ENCODE results near the gene FGF3.

Gene FGF3

DNA sequence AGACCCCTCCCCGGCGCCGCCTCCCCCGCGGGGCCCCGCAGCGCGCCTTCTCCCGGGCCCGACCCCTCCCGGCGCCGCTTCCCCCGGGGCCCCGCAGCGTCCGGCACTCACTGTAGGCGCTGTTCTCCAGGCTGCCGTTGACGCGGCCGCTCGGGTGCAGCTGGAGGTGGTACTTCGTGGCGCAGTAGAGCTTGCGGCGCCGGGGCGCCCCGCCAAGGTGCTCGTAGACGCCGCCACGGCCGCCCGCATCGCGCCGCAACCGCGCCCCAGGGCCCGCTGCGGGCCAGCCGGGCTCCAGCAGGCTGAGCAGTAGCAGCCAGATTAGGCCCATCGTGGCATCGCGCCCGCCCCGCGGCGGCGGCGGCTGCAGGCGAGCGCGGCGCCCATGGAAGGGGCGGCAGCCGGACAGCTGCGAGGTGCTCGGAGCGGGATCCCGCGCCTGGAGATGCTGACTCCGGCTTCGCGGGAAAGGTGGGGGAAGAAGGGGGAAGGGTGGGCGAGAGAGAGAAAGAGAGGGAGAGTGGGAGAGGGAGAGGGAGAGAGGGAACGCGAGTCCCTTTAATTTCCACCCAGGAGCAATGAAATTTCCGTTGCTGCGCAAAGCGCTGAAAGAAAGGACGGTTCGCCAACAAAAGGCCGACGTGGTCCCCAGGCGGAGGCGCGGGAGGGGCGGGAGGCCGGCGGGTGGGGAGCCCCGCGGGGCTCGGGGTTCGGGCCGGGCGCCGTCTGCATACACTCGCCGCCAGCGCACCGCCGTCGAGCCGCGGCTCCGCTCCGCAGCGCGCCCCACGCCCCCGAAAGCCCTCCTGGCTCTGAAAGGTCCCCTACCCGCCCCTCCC, at the start of gene FGF3:
Gene FGF3 (minus strand): TSS at position 814 of the 839 bp plus-strand sequence. CDS start 483 bp downstream, at position 331.
- DNase-seq (ENCODE audit: low read depth) = no peak
- H3K4me3 ChIP-seq (ENCODE audit: low read depth, low read length) = no peak within 1 kb of the TSS
- TF ChIP-seq, protein P1, sequence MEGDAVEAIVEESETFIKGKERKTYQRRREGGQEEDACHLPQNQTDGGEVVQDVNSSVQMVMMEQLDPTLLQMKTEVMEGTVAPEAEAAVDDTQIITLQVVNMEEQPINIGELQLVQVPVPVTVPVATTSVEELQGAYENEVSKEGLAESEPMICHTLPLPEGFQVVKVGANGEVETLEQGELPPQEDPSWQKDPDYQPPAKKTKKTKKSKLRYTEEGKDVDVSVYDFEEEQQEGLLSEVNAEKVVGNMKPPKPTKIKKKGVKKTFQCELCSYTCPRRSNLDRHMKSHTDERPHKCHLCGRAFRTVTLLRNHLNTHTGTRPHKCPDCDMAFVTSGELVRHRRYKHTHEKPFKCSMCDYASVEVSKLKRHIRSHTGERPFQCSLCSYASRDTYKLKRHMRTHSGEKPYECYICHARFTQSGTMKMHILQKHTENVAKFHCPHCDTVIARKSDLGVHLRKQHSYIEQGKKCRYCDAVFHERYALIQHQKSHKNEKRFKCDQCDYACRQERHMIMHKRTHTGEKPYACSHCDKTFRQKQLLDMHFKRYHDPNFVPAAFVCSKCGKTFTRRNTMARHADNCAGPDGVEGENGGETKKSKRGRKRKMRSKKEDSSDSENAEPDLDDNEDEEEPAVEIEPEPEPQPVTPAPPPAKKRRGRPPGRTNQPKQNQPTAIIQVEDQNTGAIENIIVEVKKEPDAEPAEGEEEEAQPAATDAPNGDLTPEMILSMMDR (IDR thresholded peaks at IDR 0.05; ENCODE audit: low read depth, low read length, missing control alignments) = no peak

DNA sequence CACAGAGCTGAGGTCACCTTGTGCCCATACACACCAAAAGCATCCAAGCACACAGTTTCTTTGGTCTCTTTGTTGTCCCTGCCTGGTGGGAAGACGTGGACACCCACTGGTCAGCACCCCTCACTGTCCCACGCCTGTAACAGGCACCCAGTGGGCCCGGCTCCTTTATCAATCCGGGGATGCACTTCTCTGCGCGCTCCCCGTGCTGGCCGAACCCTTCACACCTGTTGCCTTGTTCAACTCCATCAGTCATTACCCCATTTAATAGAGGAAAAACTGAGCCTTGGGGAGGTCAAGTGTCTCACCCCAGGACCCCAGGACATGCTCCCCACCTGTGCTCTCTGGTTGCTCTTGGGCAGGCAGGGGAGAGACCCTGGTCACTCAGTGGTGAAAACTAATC, 49.7 kb upstream of the FGF3 start:
- no peak for DNase-seq (ENCODE audit: low read depth)
- H3K4me3 ChIP-seq (ENCODE audit: low read depth, low read length) = no peak overlapping the region
- TF ChIP-seq, protein P1 (IDR thresholded peaks at IDR 0.05; ENCODE audit: low read depth, low read length, missing control alignments) = no peak

DNA sequence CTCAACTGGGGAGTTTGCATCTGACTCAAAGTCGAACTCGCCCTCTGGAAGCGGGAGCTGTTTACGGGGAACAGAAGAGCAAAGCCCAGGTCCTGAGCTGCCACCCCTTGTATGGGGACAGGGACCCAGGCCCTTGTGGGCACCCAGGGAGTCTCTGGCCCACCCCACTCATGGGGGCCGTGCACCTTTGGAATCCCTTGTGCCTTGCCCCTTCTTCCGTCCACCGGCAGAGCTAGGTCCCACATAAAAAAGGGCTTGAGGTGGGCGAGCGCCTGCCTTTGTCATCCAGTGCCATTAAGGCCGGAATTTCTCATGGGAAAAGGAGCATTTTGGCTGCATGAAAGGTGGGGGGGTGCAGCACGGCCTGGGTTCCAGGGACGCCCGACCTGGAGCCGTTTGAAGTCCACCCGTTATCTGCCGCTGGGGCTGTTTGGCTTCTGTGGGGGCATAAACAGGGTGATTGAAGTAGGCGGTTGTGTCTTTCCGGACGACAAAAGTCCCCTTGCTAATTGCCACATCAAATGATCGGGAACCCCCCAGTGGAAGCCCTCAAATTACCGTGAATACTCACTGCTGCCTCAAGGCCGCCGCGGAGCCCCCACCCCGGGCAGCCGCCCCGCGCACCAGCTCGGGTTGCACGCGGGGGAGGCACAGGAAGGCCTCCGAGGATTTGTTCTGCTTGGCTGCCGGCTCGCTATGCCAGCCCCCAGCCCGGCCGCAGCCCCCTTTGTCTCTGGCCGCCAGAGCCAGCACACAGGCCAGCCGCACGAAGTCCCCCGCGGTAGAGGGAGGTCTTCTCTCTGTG, 49.0 kb upstream of the FGF3 start:
- no peak overlapping the region for H3K4me3 ChIP-seq (ENCODE audit: low read depth, low read length)
- no peak for DNase-seq (ENCODE audit: low read depth)
- TF ChIP-seq, protein P1 (IDR thresholded peaks at IDR 0.05; ENCODE audit: low read depth, low read length, missing control alignments) = no peak

DNA sequence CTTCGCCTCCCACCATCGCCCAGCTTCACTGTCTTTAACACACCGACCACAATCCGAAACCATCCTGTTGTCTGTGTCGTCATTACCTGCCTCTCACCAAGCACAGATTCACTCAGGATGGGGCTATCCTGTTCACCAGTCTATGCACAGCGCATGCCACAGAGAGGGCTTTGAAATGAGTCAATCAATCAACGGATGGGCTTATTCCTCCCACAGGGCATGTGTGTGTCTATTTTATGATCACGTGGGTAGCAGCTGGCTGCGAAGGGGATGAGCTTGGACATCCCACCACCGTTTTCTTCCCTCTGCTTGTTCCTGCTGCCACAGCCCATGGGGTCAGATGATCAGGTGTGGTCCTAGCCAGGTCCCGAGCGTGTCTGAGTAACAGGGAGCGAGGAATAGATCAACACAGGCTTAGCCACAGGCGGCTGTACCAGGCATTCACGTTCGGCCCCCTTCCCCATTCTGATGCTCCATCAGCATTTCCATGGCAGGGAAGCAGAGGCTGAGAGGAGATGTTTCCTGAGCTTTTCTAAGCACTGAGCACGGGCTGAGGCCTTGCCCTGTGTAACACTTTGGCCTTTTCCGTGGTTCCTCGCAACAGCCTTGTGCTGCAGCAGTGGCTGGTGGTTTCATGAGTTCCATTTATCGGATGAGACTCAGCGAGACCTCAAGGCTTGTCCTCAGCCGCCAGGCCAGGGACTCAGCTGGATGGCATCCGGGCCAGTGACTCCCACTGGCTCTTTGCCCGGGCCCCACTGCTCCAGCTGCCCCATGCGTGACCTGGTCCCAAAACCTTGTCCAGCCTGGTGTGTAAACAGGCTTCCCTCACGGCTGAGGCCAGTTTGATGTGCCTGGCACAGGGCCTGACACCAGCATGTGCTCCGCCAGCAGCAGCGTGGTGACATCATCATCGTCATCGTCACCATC, 48.1 kb upstream of the FGF3 start:
- TF ChIP-seq, protein P1 (IDR thresholded peaks at IDR 0.05; ENCODE audit: low read depth, low read length, missing control alignments) = no peak
- DNase-seq (ENCODE audit: low read depth) = no peak
- H3K4me3 ChIP-seq (ENCODE audit: low read depth, low read length) = no peak overlapping the region

DNA sequence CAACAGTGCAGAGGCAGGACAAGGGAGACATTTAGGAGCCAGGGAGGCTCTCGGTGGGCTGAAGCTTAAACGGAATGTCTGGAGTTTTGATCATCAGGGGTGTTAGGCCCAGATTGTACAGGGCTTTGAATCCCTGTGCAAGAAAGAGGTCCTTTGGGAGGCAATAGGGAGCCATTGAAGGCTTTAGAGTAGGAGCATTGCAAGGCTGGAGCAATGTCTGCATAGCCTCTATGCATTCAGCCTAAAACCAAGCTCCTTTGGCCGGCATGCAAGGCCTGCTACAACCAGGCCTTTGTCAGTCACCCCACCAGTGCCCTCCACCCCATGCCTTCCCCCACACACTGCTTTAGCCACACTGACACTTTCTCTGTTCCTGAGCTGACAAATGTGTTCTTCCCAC, 47.4 kb upstream of the FGF3 start:
- H3K4me3 ChIP-seq (ENCODE audit: low read depth, low read length) = no peak overlapping the region
- TF ChIP-seq, protein P1 (IDR thresholded peaks at IDR 0.05; ENCODE audit: low read depth, low read length, missing control alignments) = no peak
- no peak for DNase-seq (ENCODE audit: low read depth)

DNA sequence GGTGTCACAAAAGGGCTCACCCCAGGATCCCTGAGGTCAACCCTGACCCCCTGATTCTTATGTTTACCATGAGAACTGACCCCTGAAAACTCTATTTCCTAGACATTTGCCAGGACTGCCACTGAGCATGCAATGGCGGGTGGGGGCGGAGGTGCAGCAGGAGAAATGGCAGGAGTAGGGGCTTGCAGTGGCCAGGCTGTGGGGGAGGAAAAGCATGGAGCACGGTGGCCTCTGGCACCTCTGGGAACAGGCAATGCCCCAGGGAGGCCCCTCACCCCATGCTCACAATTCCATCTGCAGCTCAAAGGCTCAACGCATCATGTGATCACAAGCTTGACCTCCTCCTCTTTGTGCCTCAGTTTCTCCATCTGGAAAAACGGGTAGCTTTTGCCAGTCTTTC, 46.5 kb upstream of the FGF3 start:
- DNase-seq (ENCODE audit: low read depth) = no peak
- no peak overlapping the region for H3K4me3 ChIP-seq (ENCODE audit: low read depth, low read length)
- TF ChIP-seq, protein P1 (IDR thresholded peaks at IDR 0.05; ENCODE audit: low read depth, low read length, missing control alignments) = no peak
